ENCODE measurements around the gene FBXO46. TPM values are rescaled to one million over a fixed set of nuclear protein-coding genes. Genes with fewer than 3 reads are reported as not detected.

The FBXO46 gene
- total and polyA plus RNA-seq, 2 of the 4 experiments (the other 2 are of a cell fraction), result 3.0 to 6.8 TPM

DNA sequence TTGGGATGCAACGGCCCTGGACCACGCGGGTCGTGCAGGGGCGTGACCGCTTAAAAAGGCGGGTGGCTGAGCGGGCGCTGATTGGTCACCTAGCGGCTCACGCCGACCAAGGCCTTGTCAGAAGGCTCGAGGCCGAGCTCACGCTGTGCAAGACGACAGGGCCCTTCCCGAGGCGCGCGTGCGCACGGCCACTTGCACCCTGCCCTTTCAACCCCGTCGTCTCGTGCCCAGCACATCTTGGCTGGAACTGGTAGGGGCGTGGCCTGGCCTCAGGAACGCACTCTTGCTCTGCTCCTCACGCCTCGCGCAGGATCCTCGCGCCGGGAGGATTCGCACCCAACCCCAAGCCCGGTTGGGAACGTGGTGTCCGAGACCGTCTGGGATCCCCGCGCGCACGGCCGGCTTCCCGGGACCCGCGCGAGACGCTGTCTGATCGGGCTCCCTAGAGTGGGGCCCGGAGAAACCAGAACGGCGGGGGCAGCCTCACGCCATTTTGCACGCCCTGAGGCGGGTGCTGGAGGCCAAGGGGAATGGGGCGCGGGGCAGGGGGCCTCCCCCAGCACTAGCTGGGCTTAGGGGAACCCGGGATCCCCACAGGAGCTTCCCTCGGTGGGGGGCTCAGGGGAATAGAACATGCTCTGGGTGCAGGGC is 2.6 kb upstream of the FBXO46 start, which contains the start of gene MEIOSIN:
Gene MEIOSIN (plus strand): TSS at position 280 of the 651 bp plus-strand sequence. CDS start 1,938 bp downstream, outside the sequence.
- intact Hi-C loops (cut with micrococcal nuclease), result no loop called here
- H2BK120ac ChIP-seq (ENCODE audit: low read depth, low read length), result no peak within 1 kb of the TSS
- H3K56ac ChIP-seq (ENCODE audit: extremely low read depth, insufficient read depth, low read length), result no peak within 1 kb of the TSS
- H2BK5ac ChIP-seq (ENCODE audit: low read depth, low read length, poor library complexity, severe bottlenecking), result no peak within 1 kb of the TSS
- in situ Hi-C loops (cut with MboI; ENCODE audit: low sequenced_read_pairs), result no loop called here
- no peaks in the 10 kb centered on the region for H3K27me3 ChIP-seq (ENCODE audit: control insufficient read depth, insufficient read depth, low read length)
- H3K14ac ChIP-seq (replicated peaks; ENCODE audit: low read depth, low read length), result no peak within 1 kb of the TSS
- TF ChIP-seq RAD21 (IDR thresholded peaks at IDR 0.05; ENCODE audit: low read length) (no peak), MAFK (IDR thresholded peaks at IDR 0.05; ENCODE audit: low read depth, low read length) (no peak), CHD1 (IDR thresholded peaks at IDR 0.05; ENCODE audit: low read depth, low read length) (no peak), SMC3 (IDR thresholded peaks at IDR 0.05; ENCODE audit: low read depth, low read length) (no peak), RCOR1 (IDR thresholded peaks at IDR 0.05; ENCODE audit: insufficient replicate concordance, low read length) (no peak), NFE2L2 (IDR thresholded peaks at IDR 0.05; ENCODE audit: low read depth, low read length) (no peak), CEBPB (IDR thresholded peaks at IDR 0.05; ENCODE audit: low read depth, low read length) (no peak), MXI1 (IDR thresholded peaks at IDR 0.05; ENCODE audit: borderline replicate concordance, low read depth, low read length) (no peak), FOS (IDR thresholded peaks at IDR 0.05; ENCODE audit: low read depth, low read length) (no peak), BHLHE40 (IDR thresholded peaks at IDR 0.05; ENCODE audit: low read depth, low read length) (no peak), POLR2A (IDR thresholded peaks at IDR 0.05; ENCODE audit: low read depth, low read length) (no peak), RFX5 (IDR thresholded peaks at IDR 0.05; ENCODE audit: low read depth, low read length) (no peak), MAZ (IDR thresholded peaks at IDR 0.05; ENCODE audit: borderline replicate concordance, low read depth, low read length) (no peak)
- TF ChIP-seq, protein P1, sequence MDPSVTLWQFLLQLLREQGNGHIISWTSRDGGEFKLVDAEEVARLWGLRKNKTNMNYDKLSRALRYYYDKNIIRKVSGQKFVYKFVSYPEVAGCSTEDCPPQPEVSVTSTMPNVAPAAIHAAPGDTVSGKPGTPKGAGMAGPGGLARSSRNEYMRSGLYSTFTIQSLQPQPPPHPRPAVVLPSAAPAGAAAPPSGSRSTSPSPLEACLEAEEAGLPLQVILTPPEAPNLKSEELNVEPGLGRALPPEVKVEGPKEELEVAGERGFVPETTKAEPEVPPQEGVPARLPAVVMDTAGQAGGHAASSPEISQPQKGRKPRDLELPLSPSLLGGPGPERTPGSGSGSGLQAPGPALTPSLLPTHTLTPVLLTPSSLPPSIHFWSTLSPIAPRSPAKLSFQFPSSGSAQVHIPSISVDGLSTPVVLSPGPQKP (IDR thresholded peaks at IDR 0.05; ENCODE audit: borderline replicate concordance, low read depth, low read length), result no peak
- TF ChIP-seq, protein P2, sequence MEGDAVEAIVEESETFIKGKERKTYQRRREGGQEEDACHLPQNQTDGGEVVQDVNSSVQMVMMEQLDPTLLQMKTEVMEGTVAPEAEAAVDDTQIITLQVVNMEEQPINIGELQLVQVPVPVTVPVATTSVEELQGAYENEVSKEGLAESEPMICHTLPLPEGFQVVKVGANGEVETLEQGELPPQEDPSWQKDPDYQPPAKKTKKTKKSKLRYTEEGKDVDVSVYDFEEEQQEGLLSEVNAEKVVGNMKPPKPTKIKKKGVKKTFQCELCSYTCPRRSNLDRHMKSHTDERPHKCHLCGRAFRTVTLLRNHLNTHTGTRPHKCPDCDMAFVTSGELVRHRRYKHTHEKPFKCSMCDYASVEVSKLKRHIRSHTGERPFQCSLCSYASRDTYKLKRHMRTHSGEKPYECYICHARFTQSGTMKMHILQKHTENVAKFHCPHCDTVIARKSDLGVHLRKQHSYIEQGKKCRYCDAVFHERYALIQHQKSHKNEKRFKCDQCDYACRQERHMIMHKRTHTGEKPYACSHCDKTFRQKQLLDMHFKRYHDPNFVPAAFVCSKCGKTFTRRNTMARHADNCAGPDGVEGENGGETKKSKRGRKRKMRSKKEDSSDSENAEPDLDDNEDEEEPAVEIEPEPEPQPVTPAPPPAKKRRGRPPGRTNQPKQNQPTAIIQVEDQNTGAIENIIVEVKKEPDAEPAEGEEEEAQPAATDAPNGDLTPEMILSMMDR (conservative IDR thresholded peaks at IDR 0.05; ENCODE audit: low read depth, low read length), result no peak
- TF ChIP-seq, protein P3, sequence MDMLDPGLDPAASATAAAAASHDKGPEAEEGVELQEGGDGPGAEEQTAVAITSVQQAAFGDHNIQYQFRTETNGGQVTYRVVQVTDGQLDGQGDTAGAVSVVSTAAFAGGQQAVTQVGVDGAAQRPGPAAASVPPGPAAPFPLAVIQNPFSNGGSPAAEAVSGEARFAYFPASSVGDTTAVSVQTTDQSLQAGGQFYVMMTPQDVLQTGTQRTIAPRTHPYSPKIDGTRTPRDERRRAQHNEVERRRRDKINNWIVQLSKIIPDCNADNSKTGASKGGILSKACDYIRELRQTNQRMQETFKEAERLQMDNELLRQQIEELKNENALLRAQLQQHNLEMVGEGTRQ (IDR thresholded peaks at IDR 0.05; ENCODE audit: low read depth, low read length), result no peak
- no peak within 1 kb of the TSS for H3K4ac ChIP-seq (ENCODE audit: low read depth, low read length)
- ChIA-PET POLR2A (ENCODE audit: unreplicated experiment) (interaction anchor here (0.6 kb wide), 1 partner anchor 225 kb away, joined by 3 read pairs; no protein-coding TSS in a partner anchor), CTCF (no interaction called here)
- H4K20me1 ChIP-seq (ENCODE audit: insufficient read depth, low read length), result no peaks in the 10 kb centered on the region
- no peak within 1 kb of the TSS for H2BK20ac ChIP-seq (ENCODE audit: low read depth, low read length)
- peaks cover 3% of the 10 kb centered on the region; the same call in 1 of the 2 replicates for H3K4me1 ChIP-seq (ENCODE audit: control insufficient read depth, insufficient read depth, low read length)
- no peak within 1 kb of the TSS for H3K18ac ChIP-seq (ENCODE audit: low read depth, low read length)
- no peak within 1 kb of the TSS for H4K5ac ChIP-seq (ENCODE audit: low read depth, low read length)
- H2BK15ac ChIP-seq (ENCODE audit: low read depth, low read length), result no peak within 1 kb of the TSS
- no peaks in the 10 kb centered on the region for H3K36me3 ChIP-seq (ENCODE audit: control insufficient read depth, insufficient read depth, low read length)
- dilution Hi-C loops (cut with HindIII; ENCODE audit: low sequenced_read_pairs, unreplicated experiment), result no loop called here
- no peak within 1 kb of the TSS for H3K27ac ChIP-seq (ENCODE audit: insufficient read depth, low read length)
- BruUV-seq (replicated peaks), result no TSS peak
- DNase-seq (no peak), ATAC-seq (ENCODE audit: low read depth) (no peak)
- H2AK5ac ChIP-seq (ENCODE audit: low read depth, low read length), result no peak within 1 kb of the TSS
- H3K9me1 ChIP-seq (ENCODE audit: insufficient read depth, low read length), result peaks cover under 1% of the 10 kb centered on the region; the same call in 1 of the 2 replicates
- H3K9ac ChIP-seq (ENCODE audit: low read depth, low read length), result no peak within 1 kb of the TSS
- no peak within 1 kb of the TSS for H4K8ac ChIP-seq (ENCODE audit: low read depth in 2 of 2, low read length in 2 of 2)
- no peak within 1 kb of the TSS for H3K23ac ChIP-seq (ENCODE audit: low read depth, low read length)
- H3K79me1 ChIP-seq (ENCODE audit: low read depth in 1 of 2, low read length in 2 of 2), result peaks cover 16 to 23% of the 10 kb centered on the region in 2 experiments
- no peak within 1 kb of the TSS for H3K4me2 ChIP-seq (ENCODE audit: low read depth, low read length)
- no peak within 1 kb of the TSS for H3K4me3 ChIP-seq (ENCODE audit: insufficient read depth, low read depth, low read length)
- WGBS, 2 experiments (ENCODE audit: extremely low coverage in 2 of 2, insufficient read length in 1 of 2), result 91% methylated on average over 36 of the region's 59 CpGs; no CpG with 5 or more reads in 1 of the 2 experiments
- no peaks in the 10 kb centered on the region for H3K9me3 ChIP-seq (ENCODE audit: control insufficient read depth, insufficient read depth, low read length)
- H2AFZ ChIP-seq (replicated peaks; ENCODE audit: low read length, poor library complexity), result no peak within 1 kb of the TSS
- H4K91ac ChIP-seq (ENCODE audit: insufficient read depth, low read depth, low read length), result no peak within 1 kb of the TSS
- H2AK9ac ChIP-seq (replicated peaks; ENCODE audit: low read depth, low read length, poor library complexity), result no peak within 1 kb of the TSS

All from IMR-90 (cell line).